ENCODE measurements around the gene SUPT4H1. TPM values are rescaled to one million over a fixed set of nuclear protein-coding genes. Genes with fewer than 3 reads are reported as not detected.

SUPT4H1 gene
- total and polyA plus RNA-seq, 9 of the 15 experiments (the other 6 are each of a cell fraction or from before 2014, with no cell fraction given): 62.1 to 320 (median 117) TPM

DNA sequence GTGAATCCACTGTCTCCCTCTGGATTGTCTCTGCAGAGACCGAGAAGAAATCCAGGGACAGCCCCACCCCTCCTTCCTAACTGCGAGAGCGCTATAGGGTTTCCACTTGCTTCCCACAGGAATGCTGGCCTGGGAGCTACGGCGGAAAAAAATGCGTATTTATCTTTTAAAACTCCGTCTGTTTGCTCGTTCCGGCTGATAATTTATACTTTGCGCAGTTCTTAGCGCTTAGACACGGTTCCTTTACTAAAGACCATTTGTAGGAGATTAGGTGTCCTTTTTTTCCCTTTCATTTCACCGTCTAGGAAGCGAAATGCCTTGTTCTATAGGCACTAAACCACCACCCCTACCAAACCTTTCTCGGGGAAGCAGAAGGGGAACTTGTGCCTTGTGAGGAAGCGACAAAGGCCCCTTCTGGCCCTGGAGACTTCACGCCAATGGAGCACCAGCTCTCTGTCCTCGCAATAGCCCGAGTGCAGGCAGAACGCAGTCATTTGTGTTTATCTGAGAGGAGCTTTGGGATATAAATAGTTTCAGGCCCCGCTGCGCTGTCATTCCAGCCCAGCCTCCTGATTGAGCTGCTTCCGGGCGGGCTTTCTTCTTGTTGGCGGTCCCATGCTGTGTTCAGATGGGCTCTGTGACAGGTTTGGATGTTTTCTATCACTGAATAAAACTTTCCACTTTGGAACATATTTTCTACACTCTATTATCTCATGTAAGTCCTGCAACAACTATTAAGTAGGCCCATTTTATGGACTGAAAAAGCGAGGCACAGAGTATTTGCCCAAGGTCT is 791 bp upstream of the SUPT4H1 start:
- WGBS (ENCODE audit: insufficient coverage, low coverage, missing lambda C conversion rate): under 1% methylated on average over 26 of the region's 26 CpGs
- POLR2A ChIA-PET: interaction anchor here (0.5 to 17.7 kb wide), 20 partner anchors 7 to 305 kb away, joined by 3 to 257 read pairs (median 4); partner anchors contain the start of gene RNF43
- Histone ChIP-seq H3K27ac (ENCODE audit: extremely low read depth, low read depth, low read length) (peak overlapping the region; percentile 89), H4K20me1 (replicated peaks; ENCODE audit: control insufficient read depth, insufficient read depth, low read length) (no peaks in the 10 kb centered on the region; the same call in 1 of the 2 replicates), H3K9me1 (ENCODE audit: control insufficient read depth, insufficient read depth, low read length) (no peaks in the 10 kb centered on the region), H2AFZ (ENCODE audit: low read depth, low read length) (peak overlapping the region; percentile 72), H3K79me2 (ENCODE audit: control insufficient read depth, insufficient read depth, low read length) (peaks cover 36% of the 10 kb centered on the region), H3K4me1 (replicated peaks in 1 of 2; ENCODE audit: control insufficient read depth in 2 of 2, insufficient read depth in 2 of 2, low read length in 2 of 2) (peaks cover 19 to 20% of the 10 kb centered on the region in 2 experiments; a peak in 4 of 5 replicates), H3K4me3 (peak overlapping the region; percentile 99), H3K27me3 (ENCODE audit: control insufficient read depth in 2 of 2, insufficient read depth in 2 of 2, low read length in 2 of 2) (no peaks in the 10 kb centered on the region), H3K36me3 (ENCODE audit: control insufficient read depth, insufficient read depth, low read length) (peaks cover 29% of the 10 kb centered on the region), H3K9me3 (replicated peaks; ENCODE audit: control insufficient read depth, insufficient read depth, low read depth, low read length) (no peaks in the 10 kb centered on the region), H3K9ac (ENCODE audit: insufficient read depth in 1 of 2, low read depth in 2 of 2, low read length in 2 of 2) (peak overlapping the region; percentile 94 to 99), H3K4me2 (ENCODE audit: insufficient read depth, low read length) (peak overlapping the region; percentile 100)
- intact Hi-C loops (cut with micrococcal nuclease): loop anchor here (1.0 to 5.0 kb wide), 3 partner anchors 23 to 85 kb away; partner anchors contain the start of gene RNF43
- FAIRE-seq (peak; percentile 73), ATAC-seq (peak; percentile 34), DNase-seq (ENCODE audit: extremely low read depth in 1 of 4, low spot score in 3 of 4) (peak in 2 of 4 experiments; percentile 67 to 80)
- CTCF ChIA-PET (ENCODE audit: low intra/inter-chr PET ratio): no interaction called here
- in situ Hi-C loops (cut with MboI): no loop called here
- BruUV-seq (replicated peaks): TSS peak; percentile 87
- no peak for TF ChIP-seq SMAD1 (IDR thresholded peaks at IDR 0.05; ENCODE audit: low read depth, low read length, partially characterized antibody)
- TF ChIP-seq HIVEP1 (CRISPR knock-in tag; IDR thresholded peaks at IDR 0.05): no peak
- no peak for TF ChIP-seq EWSR1 (IDR thresholded peaks at IDR 0.05; ENCODE audit: borderline replicate concordance, low read depth, partially characterized antibody)
- no peak for TF ChIP-seq HEY1 (CRISPR knock-in tag; IDR thresholded peaks at IDR 0.05; ENCODE audit: borderline replicate concordance)
- peak; percentile 71 for TF ChIP-seq ZFX (CRISPR knock-in tag; IDR thresholded peaks at IDR 0.05)
- TF ChIP-seq, protein P1, sequence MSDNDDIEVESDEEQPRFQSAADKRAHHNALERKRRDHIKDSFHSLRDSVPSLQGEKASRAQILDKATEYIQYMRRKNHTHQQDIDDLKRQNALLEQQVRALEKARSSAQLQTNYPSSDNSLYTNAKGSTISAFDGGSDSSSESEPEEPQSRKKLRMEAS (CRISPR knock-in tag; IDR thresholded peaks at IDR 0.05): 0 out of 2 replicates have a peak, but pooled peaks have one; percentile 26
- TF ChIP-seq, protein P2, sequence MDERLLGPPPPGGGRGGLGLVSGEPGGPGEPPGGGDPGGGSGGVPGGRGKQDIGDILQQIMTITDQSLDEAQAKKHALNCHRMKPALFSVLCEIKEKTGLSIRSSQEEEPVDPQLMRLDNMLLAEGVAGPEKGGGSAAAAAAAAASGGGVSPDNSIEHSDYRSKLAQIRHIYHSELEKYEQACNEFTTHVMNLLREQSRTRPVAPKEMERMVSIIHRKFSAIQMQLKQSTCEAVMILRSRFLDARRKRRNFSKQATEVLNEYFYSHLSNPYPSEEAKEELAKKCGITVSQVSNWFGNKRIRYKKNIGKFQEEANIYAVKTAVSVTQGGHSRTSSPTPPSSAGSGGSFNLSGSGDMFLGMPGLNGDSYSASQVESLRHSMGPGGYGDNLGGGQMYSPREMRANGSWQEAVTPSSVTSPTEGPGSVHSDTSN (CRISPR knock-in tag; IDR thresholded peaks at IDR 0.05; ENCODE audit: low read depth): no peak
- TF ChIP-seq, protein P2 (tag; conservative IDR thresholded peaks at IDR 0.05; ENCODE audit: low read depth): 0 out of 2 replicates have a peak, but pooled peaks have one; percentile 11
- no peak for TF ChIP-seq SMC3 (conservative IDR thresholded peaks at IDR 0.05; ENCODE audit: insufficient read depth, low read depth, low read length)
- TF ChIP-seq PHF20 (IDR thresholded peaks at IDR 0.05; ENCODE audit: partially characterized antibody): peak; percentile 61
- no peak for TF ChIP-seq ZNF586 (CRISPR knock-in tag; conservative IDR thresholded peaks at IDR 0.05)
- no peak for TF ChIP-seq XRCC4 (IDR thresholded peaks at IDR 0.05; ENCODE audit: extremely low read depth, insufficient read depth, insufficient read length)
- no peak for TF ChIP-seq CCAR2 (IDR thresholded peaks at IDR 0.05; ENCODE audit: low read depth, low read length)
- TF ChIP-seq PHF21A (IDR thresholded peaks at IDR 0.05; ENCODE audit: borderline replicate concordance, low read depth): no peak
- TF ChIP-seq, protein P3, sequence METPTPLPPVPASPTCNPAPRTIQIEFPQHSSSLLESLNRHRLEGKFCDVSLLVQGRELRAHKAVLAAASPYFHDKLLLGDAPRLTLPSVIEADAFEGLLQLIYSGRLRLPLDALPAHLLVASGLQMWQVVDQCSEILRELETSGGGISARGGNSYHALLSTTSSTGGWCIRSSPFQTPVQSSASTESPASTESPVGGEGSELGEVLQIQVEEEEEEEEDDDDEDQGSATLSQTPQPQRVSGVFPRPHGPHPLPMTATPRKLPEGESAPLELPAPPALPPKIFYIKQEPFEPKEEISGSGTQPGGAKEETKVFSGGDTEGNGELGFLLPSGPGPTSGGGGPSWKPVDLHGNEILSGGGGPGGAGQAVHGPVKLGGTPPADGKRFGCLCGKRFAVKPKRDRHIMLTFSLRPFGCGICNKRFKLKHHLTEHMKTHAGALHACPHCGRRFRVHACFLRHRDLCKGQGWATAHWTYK (CRISPR knock-in tag; IDR thresholded peaks at IDR 0.05): no peak
- no peak for TF ChIP-seq JUN (IDR thresholded peaks at IDR 0.05; ENCODE audit: borderline replicate concordance, low read depth, low read length)
- 0 out of 2 replicates have a peak, but pooled peaks have one; percentile 57 for TF ChIP-seq JUN (CRISPR knock-in tag; IDR thresholded peaks at IDR 0.05; ENCODE audit: borderline replicate concordance)
- peak; percentile 75 for TF ChIP-seq TBP (optimal IDR thresholded peaks at IDR 0.05; ENCODE audit: low read depth, low read length)
